BLaER1 treated with 17β-estradiol and CSF1 and Interleukin-3, amounts not matched to agents 10 nM and 100 nM (cell line): ENCODE results near the gene DALRD3.

Source experiments
- H3K27ac ChIP-seq, 11 experiments: shearing (Covaris generic); formaldehyde crosslinking; 2 replicates each; pipeline ENCODE4 v1.8.1; 2022
- H3K27me3 ChIP-seq, 11 experiments: shearing (Covaris generic); formaldehyde crosslinking; 2 replicates each; pipeline ENCODE4 v1.8.1; 2022
- H3K36me3 ChIP-seq, 11 experiments: shearing (Covaris generic); formaldehyde crosslinking; 2 replicates each; pipeline ENCODE4 v1.8.1; 2022
- H3K4me1 ChIP-seq, 10 experiments: shearing (Covaris generic); formaldehyde crosslinking; 2 replicates each; pipeline ENCODE4 v1.8.1; 2022
- H3K4me2 ChIP-seq, 11 experiments: shearing (Covaris generic); formaldehyde crosslinking; 2 replicates each; pipeline ENCODE4 v1.8.1; 2022
- H3K4me3 ChIP-seq, 10 experiments: shearing (Covaris generic); formaldehyde crosslinking; 2 replicates each; pipeline ENCODE4 v1.8.1; 2022
- H3K9ac ChIP-seq, 11 experiments: shearing (Covaris generic); formaldehyde crosslinking; 2 replicates each; pipeline ENCODE4 v1.8.1; 2022
- H3K9me3 ChIP-seq, 11 experiments: shearing (Covaris generic); formaldehyde crosslinking; replicated peaks in 1 of 11; 2 replicates each; pipeline ENCODE4 v1.8.1; 2022
- H4K20me1 ChIP-seq, 11 experiments: shearing (Covaris generic); formaldehyde crosslinking; 2 replicates each; pipeline ENCODE4 v1.8.1; 2022
- Cebpa-rat ChIP-seq, 11 experiments: shearing (Covaris generic); IDR thresholded peaks; 2 replicates each; pipeline ENCODE4 v1.8.1; 2022

The DALRD3 gene

DNA sequence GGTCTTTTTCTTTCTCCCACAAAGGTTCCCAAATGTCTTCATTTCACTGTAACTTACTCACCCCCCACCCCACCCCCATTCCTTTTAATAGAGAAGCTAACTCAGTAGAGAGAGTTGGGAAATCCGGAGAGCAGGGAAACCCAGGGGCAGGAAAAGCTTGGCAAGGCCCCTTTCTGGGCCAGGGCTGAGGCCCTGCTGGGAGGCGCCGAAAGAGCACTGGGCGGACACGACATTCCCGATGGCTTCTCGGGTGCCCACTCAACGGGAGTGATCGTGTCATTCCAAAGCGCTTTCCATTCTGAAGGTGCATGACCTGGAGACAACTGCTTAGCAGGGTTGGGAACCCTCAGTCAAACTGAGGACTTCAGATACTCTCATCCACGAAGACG lies 1.6 kb upstream of the DALRD3 start:
- Histone ChIP-seq H3K4me2 (peak overlapping the region; percentile 96 to 100 (median 99)), H3K27ac (peak overlapping the region; percentile 96 to 100 (median 99)), H3K27me3 (no peaks in the 10 kb centered on the region), H4K20me1 (peaks cover 5 to 56% (median 53%) of the 10 kb centered on the region in 11 experiments; a peak in 20 of 22 replicates), H3K4me1 (peaks cover 48 to 65% (median 57%) of the 10 kb centered on the region in 10 experiments), H3K9me3 (no peaks in the 10 kb centered on the region), H3K4me3 (peak overlapping the region; percentile 74 to 99 (median 92)), H3K36me3 (peaks cover 38 to 45% (median 41%) of the 10 kb centered on the region in 11 experiments), H3K9ac (peak overlapping the region; percentile 98 to 100 (median 99))
- TF ChIP-seq Cebpa-rat (IDR thresholded peaks at IDR 0.05): no peak

DNA sequence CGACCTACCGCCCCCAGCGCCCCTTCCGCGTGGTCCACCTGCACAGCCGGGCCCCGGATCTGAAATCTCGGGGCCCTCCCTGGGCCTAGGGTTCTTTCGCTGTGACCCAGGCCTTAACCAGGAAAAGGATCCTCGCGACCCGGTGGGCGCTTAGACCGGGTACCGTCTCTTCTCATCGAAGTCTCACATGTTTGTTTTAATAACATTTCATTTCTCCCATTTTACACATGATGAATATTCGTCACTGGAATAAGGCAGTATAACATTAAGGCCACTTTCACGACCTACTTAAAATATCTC lies 277 bp upstream of the DALRD3 start:
- peak overlapping the region; percentile 96 to 100 (median 99); a peak in 21 of 22 replicates for H3K27ac ChIP-seq
- H3K9me3 ChIP-seq: no peaks in the 10 kb centered on the region
- no peaks in the 10 kb centered on the region for H3K27me3 ChIP-seq
- peak overlapping the region; percentile 96 to 100 (median 99) for H3K4me2 ChIP-seq
- peaks cover 35 to 65% (median 54%) of the 10 kb centered on the region in 10 experiments for H3K4me1 ChIP-seq
- peaks cover 18 to 56% (median 53%) of the 10 kb centered on the region in 11 experiments for H4K20me1 ChIP-seq
- peak overlapping the region; percentile 98 to 100 (median 99) for H3K9ac ChIP-seq
- peak overlapping the region; percentile 74 to 99 (median 92) for H3K4me3 ChIP-seq
- H3K36me3 ChIP-seq: peaks cover 38 to 45% (median 41%) of the 10 kb centered on the region in 11 experiments
- no peak for TF ChIP-seq Cebpa-rat (IDR thresholded peaks at IDR 0.05)

DNA sequence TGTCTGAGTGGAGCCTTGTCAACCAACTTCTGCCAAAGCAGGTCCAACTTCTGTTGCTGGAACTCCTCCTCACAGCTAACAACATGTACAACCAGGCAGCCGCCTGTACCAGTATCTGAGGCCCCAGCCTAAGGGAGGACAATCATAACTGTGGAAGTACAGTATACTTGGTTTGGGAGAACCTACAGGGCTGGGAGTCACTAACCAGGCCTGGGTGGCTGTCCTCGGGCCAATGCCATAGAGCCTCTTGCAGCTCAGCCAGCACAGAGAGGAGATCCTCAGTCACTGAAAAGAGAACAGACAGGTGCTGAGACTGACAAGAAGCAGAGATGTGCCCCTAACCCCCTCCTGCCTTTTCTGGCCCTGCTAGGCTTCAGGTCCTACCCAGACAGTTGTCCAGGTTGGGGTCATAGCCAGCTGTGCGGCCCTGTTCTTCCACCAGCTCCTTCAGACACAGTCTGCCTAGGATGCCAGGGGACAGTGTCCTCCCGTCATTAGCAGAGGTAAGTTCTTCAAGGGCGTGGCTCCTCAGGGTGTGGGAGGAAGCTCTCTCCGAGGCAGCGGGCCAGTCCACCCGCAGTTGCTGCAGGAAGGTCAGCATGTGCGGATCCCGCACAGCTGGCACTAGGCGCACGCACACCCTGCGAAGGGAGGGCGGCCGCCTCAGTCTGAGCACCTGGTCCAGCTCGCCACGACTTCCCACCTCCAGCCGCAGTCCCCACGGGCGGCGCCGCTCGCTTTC lies 980 bp downstream of the DALRD3 start:
- H3K36me3 ChIP-seq: peaks cover 41 to 48% (median 45%) of the 10 kb centered on the region in 11 experiments
- peaks cover 25 to 60% (median 49%) of the 10 kb centered on the region in 10 experiments; a peak in 19 of 20 replicates for H3K4me1 ChIP-seq
- no peak for TF ChIP-seq Cebpa-rat (IDR thresholded peaks at IDR 0.05)
- peak overlapping the region; percentile 96 to 100 (median 99); a peak in 20 of 22 replicates for H3K27ac ChIP-seq
- H3K9me3 ChIP-seq: no peaks in the 10 kb centered on the region
- H3K27me3 ChIP-seq: no peaks in the 10 kb centered on the region
- H3K9ac ChIP-seq: peak overlapping the region; percentile 98 to 100 (median 99)
- peak overlapping the region; percentile 74 to 99 (median 92) for H3K4me3 ChIP-seq
- peaks cover 29 to 56% (median 55%) of the 10 kb centered on the region in 11 experiments for H4K20me1 ChIP-seq
- peak overlapping the region; percentile 96 to 100 (median 99) for H3K4me2 ChIP-seq

DNA sequence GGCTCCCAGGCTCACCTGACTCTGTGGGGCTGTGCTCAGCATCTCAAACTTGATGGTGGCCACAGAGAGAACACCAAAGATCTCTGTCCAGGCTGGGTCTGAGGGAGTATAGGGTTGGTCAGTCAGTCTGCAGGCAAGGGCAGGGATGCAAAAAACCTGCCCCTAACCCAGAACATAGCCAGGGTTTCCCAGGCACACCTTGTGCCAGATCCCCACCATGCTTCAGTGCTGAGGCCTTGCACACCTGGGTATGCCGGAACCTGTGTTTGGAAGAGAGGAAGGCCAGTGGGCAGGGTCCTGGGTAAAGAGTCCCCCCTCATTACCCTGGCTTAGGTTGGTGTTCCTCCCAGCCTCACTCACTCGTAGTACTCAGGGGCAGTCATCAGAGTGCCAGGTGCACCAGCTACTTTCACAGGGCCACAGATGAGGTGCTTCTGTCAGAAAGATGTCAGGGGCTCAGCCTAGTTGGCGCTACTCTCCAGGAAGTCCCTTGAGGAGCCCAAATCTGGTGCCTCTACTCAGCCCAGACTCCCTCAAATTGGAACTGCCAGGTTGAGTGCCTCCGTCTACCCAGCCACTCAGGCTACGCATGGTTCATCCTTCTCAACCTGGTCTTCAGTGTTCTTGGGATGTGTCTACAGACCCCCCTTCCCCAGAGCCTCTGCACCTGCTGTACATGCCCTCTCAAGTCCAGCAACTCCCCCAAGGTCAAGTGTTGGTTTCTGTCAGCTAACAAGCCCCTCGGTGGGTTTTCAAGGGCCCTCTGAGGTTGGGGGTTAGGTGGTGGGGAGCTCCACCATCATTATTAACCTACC lies 1.8 kb downstream of the DALRD3 start:
- Histone ChIP-seq H4K20me1 (peaks cover 37 to 64% (median 63%) of the 10 kb centered on the region in 11 experiments), H3K36me3 (peaks cover 49 to 56% (median 53%) of the 10 kb centered on the region in 11 experiments), H3K4me1 (peaks cover 25 to 64% (median 51%) of the 10 kb centered on the region in 10 experiments; a peak in 19 of 20 replicates), H3K27me3 (no peaks in the 10 kb centered on the region), H3K4me2 (peak overlapping the region; percentile 96 to 100 (median 99)), H3K4me3 (peak overlapping the region in 7 of 10 experiments; percentile 74 to 99 (median 95); a peak in 8 of 20 replicates), H3K9ac (peak overlapping the region in 6 of 11 experiments; percentile 98 to 100 (median 99); a peak in 9 of 22 replicates), H3K9me3 (no peaks in the 10 kb centered on the region), H3K27ac (0 out of 22 replicates have a peak overlapping the region, but pooled peaks of 1 of the 11 experiments have one; percentile 99)
- no peak for TF ChIP-seq Cebpa-rat (IDR thresholded peaks at IDR 0.05)

DNA sequence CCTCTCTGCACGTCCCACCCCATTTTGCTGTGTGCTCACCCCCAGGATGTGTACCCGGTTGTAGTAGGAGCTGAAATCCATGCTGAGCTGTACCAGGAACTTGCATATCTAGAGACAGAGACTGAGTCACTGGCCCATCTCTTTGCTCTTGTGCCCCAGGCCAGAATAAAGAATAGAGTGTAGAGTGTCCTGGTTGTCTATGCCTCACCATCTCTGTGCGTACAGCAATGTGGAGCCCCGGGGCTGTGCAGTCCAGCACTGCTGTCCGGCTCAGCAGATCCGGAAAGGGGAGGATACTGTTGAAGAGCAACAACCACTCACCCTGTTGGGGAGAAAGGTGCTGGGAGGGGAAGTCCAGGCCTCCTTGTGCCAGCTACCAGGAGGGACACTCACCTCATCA lies 2.6 kb downstream of the DALRD3 start:
- H3K4me3 ChIP-seq: no peak overlapping the region
- no peaks in the 10 kb centered on the region for H3K27me3 ChIP-seq
- peaks cover 45 to 73% (median 71%) of the 10 kb centered on the region in 11 experiments for H4K20me1 ChIP-seq
- no peaks in the 10 kb centered on the region for H3K9me3 ChIP-seq
- TF ChIP-seq Cebpa-rat (IDR thresholded peaks at IDR 0.05): no peak
- H3K4me2 ChIP-seq: peak overlapping the region in 3 of 11 experiments; percentile 97 to 99 (median 98); a peak in 2 of 22 replicates
- peak overlapping the region in 3 of 11 experiments; percentile 13 to 98 (median 37); a peak in 2 of 22 replicates for H3K9ac ChIP-seq
- peaks cover 53 to 65% (median 61%) of the 10 kb centered on the region in 11 experiments for H3K36me3 ChIP-seq
- peaks cover 25 to 67% (median 51%) of the 10 kb centered on the region in 10 experiments; a peak in 19 of 20 replicates for H3K4me1 ChIP-seq
- H3K27ac ChIP-seq: no peak overlapping the region

DNA sequence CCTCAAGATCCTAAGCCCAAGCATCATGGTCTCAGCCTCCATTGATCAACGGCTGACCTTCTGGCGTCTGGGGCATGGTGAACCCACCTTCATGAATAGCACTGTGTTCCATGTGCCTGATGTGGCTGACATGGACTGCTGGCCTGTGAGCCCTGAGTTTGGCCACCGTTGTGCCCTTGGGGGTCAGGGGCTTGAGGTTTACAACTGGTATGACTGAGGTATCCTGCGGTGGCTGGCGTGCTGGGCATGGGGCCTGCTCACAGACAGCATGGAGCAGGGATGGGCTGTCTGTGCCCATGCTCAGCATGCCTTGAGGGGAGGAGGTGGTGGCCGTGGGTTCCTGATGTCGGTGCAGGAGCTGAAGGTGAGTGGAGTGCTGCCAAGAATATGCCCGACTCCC lies 3.3 kb downstream of the DALRD3 start:
- no peak overlapping the region; a peak in 1 of 20 replicates for H3K4me3 ChIP-seq
- H3K36me3 ChIP-seq: peaks cover 56 to 72% (median 62%) of the 10 kb centered on the region in 11 experiments
- no peaks in the 10 kb centered on the region for H3K9me3 ChIP-seq
- H3K4me1 ChIP-seq: peaks cover 26 to 70% (median 53%) of the 10 kb centered on the region in 10 experiments
- no peak overlapping the region for H3K27ac ChIP-seq
- no peak overlapping the region for H3K9ac ChIP-seq
- no peak for TF ChIP-seq Cebpa-rat (IDR thresholded peaks at IDR 0.05)
- no peaks in the 10 kb centered on the region for H3K27me3 ChIP-seq
- H4K20me1 ChIP-seq: peaks cover 45 to 80% (median 78%) of the 10 kb centered on the region in 11 experiments
- H3K4me2 ChIP-seq: no peak overlapping the region

DNA sequence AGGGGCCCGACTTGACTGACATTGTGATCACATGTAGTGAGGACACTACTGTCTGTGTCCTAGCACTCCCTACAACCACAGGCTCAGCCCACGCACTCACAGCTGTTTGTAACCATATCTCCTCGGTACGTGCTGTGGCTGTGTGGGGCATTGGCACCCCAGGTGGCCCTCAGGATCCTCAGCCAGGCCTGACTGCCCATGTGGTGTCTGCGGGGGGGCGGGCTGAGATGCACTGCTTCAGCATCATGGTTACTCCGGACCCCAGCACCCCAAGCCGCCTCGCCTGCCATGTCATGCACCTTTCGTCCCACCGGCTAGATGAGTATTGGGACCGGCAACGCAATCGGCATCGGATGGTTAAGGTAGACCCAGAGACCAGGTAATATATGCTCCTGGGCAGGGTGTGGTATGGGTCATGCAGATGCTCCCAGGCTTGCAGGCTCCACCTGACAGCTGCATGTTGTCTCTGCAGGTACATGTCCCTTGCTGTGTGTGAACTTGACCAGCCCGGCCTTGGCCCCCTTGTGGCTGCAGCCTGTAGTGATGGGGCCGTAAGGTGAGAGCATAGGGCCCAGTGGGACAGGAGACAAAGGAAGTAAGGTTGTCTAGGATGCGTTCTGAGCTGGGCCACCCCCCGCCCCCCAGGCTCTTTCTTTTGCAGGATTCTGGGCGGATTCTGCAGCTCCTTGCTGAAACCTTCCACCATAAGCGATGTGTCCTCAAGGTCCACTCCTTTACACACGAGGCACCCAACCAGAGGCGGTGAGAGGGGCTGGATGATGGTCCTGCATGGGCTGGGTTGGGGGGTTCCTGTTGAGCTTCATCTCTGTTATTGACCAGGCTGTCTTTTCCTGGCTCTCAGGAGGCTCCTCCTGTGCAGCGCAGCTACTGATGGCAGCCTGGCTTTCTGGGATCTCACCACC lies 4.4 kb downstream of the DALRD3 start:
- no peak for TF ChIP-seq Cebpa-rat (IDR thresholded peaks at IDR 0.05)
- Histone ChIP-seq H3K9ac (no peak overlapping the region), H4K20me1 (peaks cover 45 to 90% (median 87%) of the 10 kb centered on the region in 11 experiments), H3K4me1 (peaks cover 27 to 70% (median 56%) of the 10 kb centered on the region in 10 experiments), H3K9me3 (no peaks in the 10 kb centered on the region), H3K27ac (no peak overlapping the region), H3K36me3 (peaks cover 57 to 81% (median 64%) of the 10 kb centered on the region in 11 experiments), H3K4me3 (no peak overlapping the region), H3K4me2 (peak overlapping the region in 3 of 11 experiments; percentile 6 to 7 (median 6); a peak in 1 of 22 replicates), H3K27me3 (no peaks in the 10 kb centered on the region)
